SH-SY5Y (cell line): ENCODE data around the gene ARHGAP32.

Experiments
- GATA2 ChIP-seq: IDR thresholded peaks from 2 replicates; pipeline ENCODE4 v1.6.1; 2011; ENCODE audit warnings: mild to moderate bottlenecking, low read depth, low read length
- GATA3 ChIP-seq: IDR thresholded peaks from 2 replicates; pipeline ENCODE4 v1.6.1; 2011; ENCODE audit warnings: low read depth, mild to moderate bottlenecking, low read length, moderate library complexity

Gene ARHGAP32

GRCh38 chr11:128933481-128934178 lies 258.5 kb downstream of the ARHGAP32 start:
- TF ChIP-seq GATA2 (no peak), GATA3 (no peak)

GRCh38 chr11:128931668-128932067 lies 260.5 kb downstream of the ARHGAP32 start:
- TF ChIP-seq GATA2 = no peak
- no peak for TF ChIP-seq GATA3

- TF ChIP-seq GATA3 = no peak
- no peak for TF ChIP-seq GATA2
These were observed 261.1 kb downstream of the ARHGAP32 start for GRCh38 chr11:128931066-128931465.

GRCh38 chr11:128929991-128930390 lies 262.1 kb downstream of the ARHGAP32 start:
- no peak for TF ChIP-seq GATA2
- TF ChIP-seq GATA3 = no peak

GRCh38 chr11:128929468-128929867 lies 262.7 kb downstream of the ARHGAP32 start:
- TF ChIP-seq GATA2 (no peak), GATA3 (no peak)

- TF ChIP-seq GATA3 = no peak
- TF ChIP-seq GATA2 = no peak
These were observed 263.7 kb downstream of the ARHGAP32 start for GRCh38 chr11:128928400-128928799.

- TF ChIP-seq GATA3 (no peak), GATA2 (no peak)
These were observed 264.3 kb downstream of the ARHGAP32 start for GRCh38 chr11:128927683-128928336.

GRCh38 chr11:128927108-128927461 lies 265.0 kb downstream of the ARHGAP32 start:
- TF ChIP-seq GATA3 (no peak), GATA2 (no peak)

GRCh38 chr11:128926437-128927107 lies 265.6 kb downstream of the ARHGAP32 start:
- TF ChIP-seq GATA3 (no peak), GATA2 (no peak)

- no peak for TF ChIP-seq GATA2
- no peak for TF ChIP-seq GATA3
These were observed 266.1 kb downstream of the ARHGAP32 start for GRCh38 chr11:128926000-128926399.

GRCh38 chr11:128925250-128925600 lies 266.9 kb downstream of the ARHGAP32 start:
- no peak for TF ChIP-seq GATA3

- no peak for TF ChIP-seq GATA3
- TF ChIP-seq GATA2 = no peak
These were observed 267.4 kb downstream of the ARHGAP32 start for GRCh38 chr11:128924510-128925249.

GRCh38 chr11:128924104-128924503 lies 268.0 kb downstream of the ARHGAP32 start:
- TF ChIP-seq GATA2 = no peak
- no peak for TF ChIP-seq GATA3

GRCh38 chr11:128921793-128922192 lies 270.3 kb downstream of the ARHGAP32 start:
- TF ChIP-seq GATA3 (no peak), GATA2 (no peak)
